Peyer's patch (tissue), 4 donors: ENCODE measurements around the gene INPP5A.

Source experiments
- POLR2A ChIP-seq, 2 donors: fragments of 450-650 bp; IDR thresholded peaks; one replicate each; pipeline ENCODE4 v1.5.1; 2017; ENCODE audit warnings: antibody characterized with exemption in 2 of 2, mild to moderate bottlenecking in 2 of 2, moderate library complexity in 2 of 2
- TF ChIP-seq, protein P1 (sequence below), 6 experiments: fragments of 450-650 bp in 4 of 6; fragments of 200-600 bp in 2 of 6; sonication (generic) in 1 of 6; IDR thresholded peaks; one replicate each; pipeline ENCODE4 v1.5.1; 2017 to 2019; ENCODE audit warnings: antibody characterized with exemption in 6 of 6, mild to moderate bottlenecking in 3 of 6, moderate library complexity in 1 of 6

DNA sequence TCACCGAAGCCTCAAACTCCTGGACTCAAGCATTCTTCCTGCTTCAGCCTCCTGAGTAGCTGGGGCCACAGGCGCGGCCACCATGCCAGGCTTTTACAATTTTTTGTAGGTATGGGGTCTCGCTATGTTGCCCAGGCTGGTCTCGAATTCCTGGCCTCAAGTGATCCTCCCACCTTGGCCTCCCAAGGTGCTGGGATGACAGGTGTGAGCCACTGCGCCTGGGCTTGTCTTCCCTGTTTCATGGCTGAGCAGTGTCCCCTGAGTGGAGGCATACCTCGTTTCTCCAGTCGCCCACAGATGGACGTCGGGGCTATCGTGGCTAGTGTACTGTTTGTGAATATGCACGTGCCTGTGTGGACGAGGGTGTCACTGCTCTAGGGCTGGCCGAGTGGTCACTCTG lies 11.3 kb downstream of the INPP5A start:
- TF ChIP-seq, protein P1, sequence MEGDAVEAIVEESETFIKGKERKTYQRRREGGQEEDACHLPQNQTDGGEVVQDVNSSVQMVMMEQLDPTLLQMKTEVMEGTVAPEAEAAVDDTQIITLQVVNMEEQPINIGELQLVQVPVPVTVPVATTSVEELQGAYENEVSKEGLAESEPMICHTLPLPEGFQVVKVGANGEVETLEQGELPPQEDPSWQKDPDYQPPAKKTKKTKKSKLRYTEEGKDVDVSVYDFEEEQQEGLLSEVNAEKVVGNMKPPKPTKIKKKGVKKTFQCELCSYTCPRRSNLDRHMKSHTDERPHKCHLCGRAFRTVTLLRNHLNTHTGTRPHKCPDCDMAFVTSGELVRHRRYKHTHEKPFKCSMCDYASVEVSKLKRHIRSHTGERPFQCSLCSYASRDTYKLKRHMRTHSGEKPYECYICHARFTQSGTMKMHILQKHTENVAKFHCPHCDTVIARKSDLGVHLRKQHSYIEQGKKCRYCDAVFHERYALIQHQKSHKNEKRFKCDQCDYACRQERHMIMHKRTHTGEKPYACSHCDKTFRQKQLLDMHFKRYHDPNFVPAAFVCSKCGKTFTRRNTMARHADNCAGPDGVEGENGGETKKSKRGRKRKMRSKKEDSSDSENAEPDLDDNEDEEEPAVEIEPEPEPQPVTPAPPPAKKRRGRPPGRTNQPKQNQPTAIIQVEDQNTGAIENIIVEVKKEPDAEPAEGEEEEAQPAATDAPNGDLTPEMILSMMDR (IDR thresholded peaks at IDR 0.05): no peak
- no peak for TF ChIP-seq POLR2A (IDR thresholded peaks at IDR 0.05)
